Activated T-helper 1 cell treated with anti-CD3 and anti-CD28 coated beads, Interleukin-12 subunit alpha, Interleukin-12 subunit beta, Interleukin-2, Interleukin-4 antibody, amounts not matched to agents 30 ng/mL and 10 ng/mL and 1 ng/mL, durations not matched to agents 14 hours and 24 hours and 36 hours (primary cell): ENCODE data around the gene APOE. TPM values are rescaled to one million over a fixed set of nuclear protein-coding genes. Genes with fewer than 3 reads are reported as not detected.
"Not testable (repeated sequence)": the region's sequence is repeated elsewhere in the genome, so short reads cannot be mapped to it uniquely, and the experiment has no call there.

Experiments
- DNase-seq: peaks from one replicate; pipeline ENCODE4 v3.0.0; 2021; ENCODE audit warnings: low spot score
- H3K27ac Mint-ChIP-seq: one replicate; pipeline ENCODE4 v1.8.0; 2021; ENCODE audit warnings: mild to moderate bottlenecking, mixed read lengths
- H3K27me3 Mint-ChIP-seq: one replicate; pipeline ENCODE4 v1.8.0; 2022; ENCODE audit warnings: mild to moderate bottlenecking, moderate library complexity, mixed read lengths; ENCODE audit not compliant: insufficient read depth
- H3K36me3 Mint-ChIP-seq: one replicate; pipeline ENCODE4 v1.8.0; 2021; ENCODE audit warnings: low read depth, mixed read lengths
- H3K4me1 Mint-ChIP-seq: one replicate; pipeline ENCODE4 v1.8.0; 2021; ENCODE audit warnings: low read depth, mixed read lengths
- H3K4me3 Mint-ChIP-seq: one replicate; pipeline ENCODE4 v1.8.0; 2021; ENCODE audit warnings: mild to moderate bottlenecking, moderate library complexity, mixed read lengths
- H3K9me3 Mint-ChIP-seq: one replicate; pipeline ENCODE4 v1.8.0; 2021; ENCODE audit warnings: mixed read lengths
- intact Hi-C: fragments of 100-400 bp; cut with micrococcal nuclease; formaldehyde crosslinking; loops from one replicate; pipeline ENCODE4 v1.15.1; 2024
- total RNA-seq: library from RNA; stranded (reverse); gene quantifications from 2 replicates; pipeline ENCODE4 v1.2.3, GENCODE V29; 2022

Gene APOE
- total RNA-seq = 0.41 and 0.42 TPM in 2 replicates

- peaks cover 16% of the 10 kb centered on the region for H3K27me3 Mint-ChIP-seq
- DNase-seq = no peak
- H3K4me3 Mint-ChIP-seq = peak within 1 kb of the TSS; percentile 47
- peaks cover 8% of the 10 kb centered on the region for H3K4me1 Mint-ChIP-seq
- H3K9me3 Mint-ChIP-seq = no peaks in the 10 kb centered on the region
- H3K36me3 Mint-ChIP-seq = peaks cover 12% of the 10 kb centered on the region
- intact Hi-C loops = loop anchor here (2.0 kb wide), 1 partner anchor 21 kb away; no protein-coding TSS in a partner anchor
- H3K27ac Mint-ChIP-seq = no peak within 1 kb of the TSS
These were observed at the start of gene APOE for GRCh38 chr19:44905437-44906160. TSS of gene APOE (plus strand) at chr19:44905796. CDS start at chr19:44906625, 829 bp downstream.

GRCh38 chr19:44856421-44857083, 49.0 kb upstream of the APOE start:
- intact Hi-C loops = no loop called here
- H3K4me1 Mint-ChIP-seq = no peaks in the 10 kb centered on the region

GRCh38 chr19:44857837-44858236, 47.8 kb upstream of the APOE start:
- intact Hi-C loops = no loop called here
- Mint-ChIP-seq H3K4me1 (no peaks in the 10 kb centered on the region), H3K27ac (no peak overlapping the region), H3K27me3 (peaks cover 8% of the 10 kb centered on the region), H3K9me3 (no peaks in the 10 kb centered on the region), H3K36me3 (no peaks in the 10 kb centered on the region), H3K4me3 (no peak overlapping the region)
- DNase-seq = no peak

More at GRCh38 chr19:44856421-44857083, 49.0 kb upstream of the APOE start:
- H3K9me3 Mint-ChIP-seq = no peaks in the 10 kb centered on the region
- H3K4me3 Mint-ChIP-seq = no peak overlapping the region
- H3K27me3 Mint-ChIP-seq = peaks cover 11% of the 10 kb centered on the region
- no peak for DNase-seq
- H3K36me3 Mint-ChIP-seq = no peaks in the 10 kb centered on the region
- no peak overlapping the region for H3K27ac Mint-ChIP-seq

- H3K27ac Mint-ChIP-seq, H3K4me3 Mint-ChIP-seq, intact Hi-C loops, DNase-seq, H3K27me3 Mint-ChIP-seq, H3K36me3 Mint-ChIP-seq, H3K4me1 Mint-ChIP-seq, H3K9me3 Mint-ChIP-seq: not testable (repeated sequence)
These were observed 44.0 kb upstream of the APOE start for GRCh38 chr19:44861576-44861975.

GRCh38 chr19:44863990-44864389, 41.6 kb upstream of the APOE start:
- intact Hi-C loops = no loop called here
- H3K9me3 Mint-ChIP-seq = no peaks in the 10 kb centered on the region
- no peak for DNase-seq

GRCh38 chr19:44865196-44865767, 40.3 kb upstream of the APOE start:
- Mint-ChIP-seq H3K4me3 (no peak overlapping the region), H3K27ac (no peak overlapping the region), H3K27me3 (peaks cover 4% of the 10 kb centered on the region), H3K4me1 (no peaks in the 10 kb centered on the region), H3K9me3 (no peaks in the 10 kb centered on the region), H3K36me3 (no peaks in the 10 kb centered on the region)
- no peak for DNase-seq
- intact Hi-C loops = no loop called here

More at GRCh38 chr19:44863990-44864389, 41.6 kb upstream of the APOE start:
- H3K4me3 Mint-ChIP-seq = no peak overlapping the region
- H3K27ac Mint-ChIP-seq = no peak overlapping the region
- H3K27me3 Mint-ChIP-seq = peaks cover 3% of the 10 kb centered on the region
- no peaks in the 10 kb centered on the region for H3K4me1 Mint-ChIP-seq
- no peaks in the 10 kb centered on the region for H3K36me3 Mint-ChIP-seq

- no peaks in the 10 kb centered on the region for H3K4me1 Mint-ChIP-seq
- no peaks in the 10 kb centered on the region for H3K36me3 Mint-ChIP-seq
- H3K4me3 Mint-ChIP-seq = no peak overlapping the region
- no peak for DNase-seq
- H3K27me3 Mint-ChIP-seq = peaks cover 4% of the 10 kb centered on the region
- no peaks in the 10 kb centered on the region for H3K9me3 Mint-ChIP-seq
- intact Hi-C loops = no loop called here
- H3K27ac Mint-ChIP-seq = no peak overlapping the region
These were observed 38.9 kb upstream of the APOE start for GRCh38 chr19:44866664-44867063.

GRCh38 chr19:44867578-44867977, 38.0 kb upstream of the APOE start:
- intact Hi-C loops = no loop called here
- Mint-ChIP-seq H3K9me3 (no peaks in the 10 kb centered on the region), H3K4me3 (no peak overlapping the region), H3K36me3 (no peaks in the 10 kb centered on the region), H3K27ac (no peak overlapping the region), H3K27me3 (peaks cover 2% of the 10 kb centered on the region), H3K4me1 (no peaks in the 10 kb centered on the region)
- no peak for DNase-seq

- Mint-ChIP-seq H3K9me3 (no peaks in the 10 kb centered on the region), H3K27me3 (peaks cover 2% of the 10 kb centered on the region), H3K36me3 (no peaks in the 10 kb centered on the region), H3K27ac (no peak overlapping the region), H3K4me1 (no peaks in the 10 kb centered on the region), H3K4me3 (no peak overlapping the region)
- intact Hi-C loops = no loop called here
- no peak for DNase-seq
These were observed 35.7 kb upstream of the APOE start for GRCh38 chr19:44869733-44870470.

- no peak overlapping the region for H3K4me3 Mint-ChIP-seq
These were observed 33.8 kb upstream of the APOE start for GRCh38 chr19:44871809-44872208.

GRCh38 chr19:44872661-44873060, 32.9 kb upstream of the APOE start:
- H3K4me1 Mint-ChIP-seq = no peaks in the 10 kb centered on the region
- no peaks in the 10 kb centered on the region for H3K36me3 Mint-ChIP-seq
- no peaks in the 10 kb centered on the region for H3K9me3 Mint-ChIP-seq
- no peak for DNase-seq
- H3K27me3 Mint-ChIP-seq = peaks cover 3% of the 10 kb centered on the region
- H3K4me3 Mint-ChIP-seq = no peak overlapping the region
- no peak overlapping the region for H3K27ac Mint-ChIP-seq
- intact Hi-C loops = no loop called here

More at GRCh38 chr19:44871809-44872208, 33.8 kb upstream of the APOE start:
- Mint-ChIP-seq H3K27ac (no peak overlapping the region), H3K36me3 (no peaks in the 10 kb centered on the region), H3K4me1 (no peaks in the 10 kb centered on the region), H3K27me3 (peaks cover 2% of the 10 kb centered on the region), H3K9me3 (no peaks in the 10 kb centered on the region)
- no peak for DNase-seq
- intact Hi-C loops = no loop called here

- intact Hi-C loops = no loop called here
- Mint-ChIP-seq H3K36me3 (no peaks in the 10 kb centered on the region), H3K4me1 (no peaks in the 10 kb centered on the region), H3K9me3 (no peaks in the 10 kb centered on the region), H3K27me3 (peaks cover 3% of the 10 kb centered on the region), H3K4me3 (no peak overlapping the region), H3K27ac (no peak overlapping the region)
- DNase-seq = no peak
These were observed 31.3 kb upstream of the APOE start for GRCh38 chr19:44874317-44874716.
